ENCODE measurements around the gene PLCG2.
A peak's percentile ranks its signal among the peaks of the same experiment; 100 is the strongest.

The PLCG2 gene

GRCh38 chr16:81881228-81881627 lies 102.1 kb downstream of the PLCG2 start:
- DNase-seq, result no peak

GRCh38 chr16:81882559-81882958 lies 103.5 kb downstream of the PLCG2 start:
- no peak for DNase-seq

DNA sequence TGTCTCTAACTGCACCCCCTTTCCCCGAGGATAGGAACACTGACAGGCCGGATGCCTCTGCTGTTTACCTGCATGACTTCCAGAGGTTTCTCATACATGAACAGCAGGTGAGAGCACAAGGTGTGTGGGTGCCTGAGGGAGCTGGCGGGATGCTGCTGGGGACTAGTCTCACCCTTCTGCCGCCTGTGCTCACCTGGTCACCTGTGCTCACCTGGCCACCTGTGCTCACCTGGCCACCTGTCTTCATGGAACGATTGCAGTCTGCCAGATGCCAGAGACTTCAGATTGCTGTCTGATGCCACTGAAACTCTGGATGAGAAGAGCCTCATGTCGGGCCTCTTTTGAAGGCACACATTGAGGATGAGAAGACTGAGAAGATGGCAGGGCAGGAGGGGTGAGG lies 104.1 kb downstream of the PLCG2 start:
- DNase-seq, result no peak

- peak; percentile 60 for DNase-seq
Observed at GRCh38 chr16:81885976-81886586, 107.0 kb downstream of the PLCG2 start.

DNA sequence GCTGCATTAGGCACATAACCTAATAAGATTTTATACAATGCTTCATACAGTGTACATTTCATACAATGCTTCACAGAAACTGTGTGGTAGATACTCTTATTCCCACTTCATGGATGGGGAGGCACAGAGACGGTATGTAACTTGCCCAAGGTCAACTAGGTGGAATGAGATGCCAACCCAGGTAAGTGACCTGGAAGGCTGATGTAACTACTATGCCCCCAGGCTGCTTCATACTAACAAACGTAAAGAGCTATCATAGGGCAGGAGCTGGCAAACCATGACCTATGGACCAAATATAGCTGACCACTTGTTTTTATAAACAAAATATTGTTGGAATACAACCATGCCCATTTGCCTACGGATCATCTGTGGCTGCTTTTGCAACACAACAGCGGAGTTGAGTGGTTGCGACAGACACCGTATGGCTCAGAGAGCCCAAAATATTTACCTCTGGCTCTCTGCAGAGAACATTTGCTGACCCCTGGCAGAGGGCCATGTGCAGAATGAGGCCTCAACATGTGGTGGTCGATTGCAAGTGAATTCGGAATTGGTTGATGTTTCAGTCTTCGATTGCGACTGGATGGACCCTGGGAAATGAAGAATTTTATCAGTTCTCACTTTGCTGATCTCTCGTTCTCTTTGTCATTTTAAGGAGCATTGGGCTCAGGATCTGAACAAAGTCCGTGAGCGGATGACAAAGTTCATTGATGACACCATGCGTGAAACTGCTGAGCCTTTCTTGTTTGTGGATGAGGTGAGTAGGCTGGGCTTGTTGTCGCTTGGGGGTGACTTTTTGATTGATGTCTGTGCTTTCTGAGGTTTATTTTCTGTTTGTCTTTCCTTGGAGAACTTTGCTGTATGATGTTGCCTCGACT lies 109.7 kb downstream of the PLCG2 start:
- no peak for DNase-seq

DNA sequence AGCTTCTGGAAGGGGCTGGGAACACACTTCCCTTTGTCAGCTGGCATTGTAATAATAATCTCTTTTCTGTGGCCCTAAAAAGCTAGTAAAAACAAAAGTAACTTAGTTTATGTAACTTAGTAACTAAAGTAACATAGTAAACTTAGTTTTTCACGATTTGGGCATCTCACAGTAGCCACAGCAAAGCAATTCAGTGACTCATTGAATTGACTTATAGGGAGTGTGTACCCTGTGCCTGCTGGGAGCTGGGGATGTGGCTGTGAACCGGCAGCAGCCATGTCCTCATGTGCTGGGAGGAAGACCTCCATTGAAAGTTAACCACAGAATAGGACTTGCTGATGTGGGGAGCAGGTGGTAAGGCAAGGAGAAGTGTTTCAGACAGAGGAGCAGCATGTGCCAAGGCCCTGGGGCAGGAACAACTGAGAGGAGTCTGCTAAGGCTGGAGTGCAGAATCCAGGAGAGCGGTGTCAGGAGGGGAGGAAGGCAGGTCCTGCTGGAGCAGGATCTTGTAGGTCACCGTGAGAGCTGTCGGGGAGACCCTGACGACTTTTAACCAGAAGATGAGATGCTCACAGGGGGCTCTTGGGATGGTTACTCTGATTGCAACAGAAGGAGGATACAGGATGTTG lies 112.8 kb downstream of the PLCG2 start:
- no peak for DNase-seq

DNA sequence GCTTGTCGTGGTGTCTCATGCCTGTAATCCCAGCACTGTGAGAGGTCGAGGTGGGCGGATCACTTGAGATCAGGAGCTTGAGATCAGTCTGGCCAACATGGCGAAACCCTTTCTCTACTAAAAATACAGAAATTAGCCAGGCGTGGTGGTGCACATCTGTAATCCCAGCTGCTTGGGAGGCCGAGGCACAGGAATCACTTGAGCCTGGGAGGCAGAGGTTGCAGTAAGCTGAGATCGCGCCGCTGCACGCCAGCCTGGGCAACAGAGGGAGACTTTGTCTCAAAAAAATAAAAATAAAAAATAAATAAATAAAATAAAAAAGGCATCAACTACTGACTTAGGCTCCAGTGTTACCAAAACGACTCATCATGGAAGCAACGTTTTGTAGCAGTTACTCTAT lies 115.5 kb downstream of the PLCG2 start:
- DNase-seq, result no peak

GRCh38 chr16:81896902-81897301 lies 117.8 kb downstream of the PLCG2 start:
- no peak for DNase-seq

GRCh38 chr16:81899601-81900000 lies 120.5 kb downstream of the PLCG2 start:
- DNase-seq, result no peak

- DNase-seq, result no peak
Observed at GRCh38 chr16:81900014-81900413, 120.9 kb downstream of the PLCG2 start.

DNA sequence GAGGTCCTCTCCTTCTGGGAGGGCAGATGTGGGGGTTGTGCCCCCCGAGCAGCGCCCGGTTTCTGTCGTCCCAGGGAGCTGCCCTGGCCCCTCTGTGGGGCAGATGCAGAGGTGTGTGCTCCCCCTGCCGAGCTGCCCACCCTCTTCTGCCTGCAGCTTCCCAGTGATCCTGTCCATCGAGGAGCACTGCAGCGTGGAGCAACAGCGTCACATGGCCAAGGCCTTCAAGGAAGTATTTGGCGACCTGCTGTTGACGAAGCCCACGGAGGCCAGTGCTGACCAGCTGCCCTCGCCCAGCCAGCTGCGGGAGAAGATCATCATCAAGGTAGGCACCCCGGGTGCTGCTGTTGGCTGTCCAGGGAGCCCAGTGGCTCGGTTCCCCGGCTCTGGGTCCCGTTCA lies 121.4 kb downstream of the PLCG2 start:
- no peak for DNase-seq

- no peak for DNase-seq
Observed at GRCh38 chr16:81901484-81901883, 122.4 kb downstream of the PLCG2 start.

DNA sequence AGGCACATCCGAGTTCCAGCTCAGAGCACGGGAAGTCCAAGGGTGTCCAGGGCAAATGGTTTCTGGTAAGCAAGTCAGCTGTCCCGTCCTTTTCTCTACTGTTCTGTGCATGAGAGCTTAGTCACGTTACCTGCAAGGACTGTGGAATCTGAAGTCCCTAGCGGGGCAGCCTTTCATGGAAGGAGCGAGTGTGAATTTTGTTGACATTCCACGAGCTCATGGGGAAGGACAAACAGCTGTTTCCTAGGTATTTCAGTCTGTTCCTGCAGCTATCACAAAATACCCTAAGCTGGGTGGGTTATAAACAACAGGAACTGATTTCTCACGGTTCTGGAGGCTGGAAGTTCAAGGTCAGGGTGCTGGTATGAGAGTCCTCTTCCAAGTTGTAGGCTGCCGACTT lies 122.9 kb downstream of the PLCG2 start:
- no peak for DNase-seq

GRCh38 chr16:81904320-81904719 lies 125.2 kb downstream of the PLCG2 start:
- no peak for DNase-seq

GRCh38 chr16:81905277-81905676 lies 126.2 kb downstream of the PLCG2 start:
- DNase-seq, result no peak

DNA sequence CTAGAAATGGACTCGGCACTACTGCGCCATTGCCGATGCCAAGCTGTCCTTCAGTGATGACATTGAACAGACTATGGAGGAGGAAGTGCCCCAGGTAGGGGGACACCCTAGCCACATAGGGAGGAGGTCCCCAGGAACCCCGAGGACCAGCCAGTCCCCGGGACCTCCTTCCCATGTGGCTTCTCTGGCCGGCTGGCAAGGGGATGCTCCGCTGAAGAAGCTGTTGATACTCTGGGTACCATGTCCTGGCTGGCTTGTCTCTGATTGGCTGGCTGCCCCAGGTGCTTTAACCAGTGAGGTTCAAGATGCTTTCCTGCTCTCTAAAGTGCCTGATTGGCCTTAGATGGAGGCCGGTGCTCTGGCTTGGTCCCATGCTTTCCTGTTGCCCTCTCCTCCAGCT lies 128.6 kb downstream of the PLCG2 start:
- no peak for DNase-seq

DNA sequence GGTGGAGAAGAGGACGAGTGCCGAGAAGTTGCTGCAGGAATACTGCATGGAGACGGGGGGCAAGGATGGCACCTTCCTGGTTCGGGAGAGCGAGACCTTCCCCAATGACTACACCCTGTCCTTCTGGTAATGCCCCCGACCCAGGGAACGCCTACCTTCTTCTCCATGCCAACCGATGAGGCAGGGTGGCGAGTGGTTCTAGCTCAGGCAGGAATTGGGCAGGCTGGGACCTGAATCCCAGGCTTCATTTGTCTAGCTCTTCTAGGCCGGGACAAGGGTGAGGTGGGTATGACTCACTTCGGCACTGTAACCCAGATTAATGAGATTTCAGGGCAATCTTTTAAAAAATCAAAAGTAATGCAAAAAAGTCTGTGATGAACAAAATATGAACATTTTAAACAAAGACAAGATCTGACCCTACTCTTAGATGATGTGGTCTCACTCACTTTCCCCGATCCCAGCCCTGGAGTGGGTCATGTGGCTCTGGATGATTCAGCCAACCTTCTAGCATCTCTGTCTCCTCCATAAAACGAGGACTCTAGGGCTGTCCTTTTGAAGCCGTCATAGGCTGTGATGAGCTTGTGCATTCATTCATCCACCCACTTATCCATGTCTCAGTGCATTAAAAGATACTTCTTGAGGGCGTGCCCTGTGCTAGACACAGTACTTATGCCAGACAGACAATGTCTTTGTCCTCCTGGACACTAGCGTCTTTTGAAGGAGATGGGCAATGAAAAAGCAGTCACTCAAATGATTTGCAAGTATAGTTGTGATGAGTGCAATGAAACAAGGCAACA lies 129.6 kb downstream of the PLCG2 start:
- DNase-seq, result no peak

- no peak for DNase-seq
Observed at GRCh38 chr16:81910366-81910885, 131.3 kb downstream of the PLCG2 start.

DNA sequence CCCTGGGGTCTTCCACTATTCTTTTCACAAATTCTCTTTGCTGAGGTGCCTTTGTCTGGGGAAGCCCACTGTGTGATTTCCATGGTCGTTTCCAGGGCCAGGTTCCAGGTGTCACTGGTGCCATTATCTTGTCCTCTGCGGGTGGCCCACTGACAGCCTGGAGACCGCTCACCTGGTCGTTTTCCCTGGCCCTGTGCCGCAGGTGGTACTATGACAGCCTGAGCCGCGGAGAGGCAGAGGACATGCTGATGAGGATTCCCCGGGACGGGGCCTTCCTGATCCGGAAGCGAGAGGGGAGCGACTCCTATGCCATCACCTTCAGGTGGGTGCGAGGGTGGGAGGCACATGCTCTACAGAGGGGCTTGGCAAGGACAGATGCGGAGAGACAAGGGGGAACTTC lies 133.3 kb downstream of the PLCG2 start:
- DNase-seq, result no peak

DNA sequence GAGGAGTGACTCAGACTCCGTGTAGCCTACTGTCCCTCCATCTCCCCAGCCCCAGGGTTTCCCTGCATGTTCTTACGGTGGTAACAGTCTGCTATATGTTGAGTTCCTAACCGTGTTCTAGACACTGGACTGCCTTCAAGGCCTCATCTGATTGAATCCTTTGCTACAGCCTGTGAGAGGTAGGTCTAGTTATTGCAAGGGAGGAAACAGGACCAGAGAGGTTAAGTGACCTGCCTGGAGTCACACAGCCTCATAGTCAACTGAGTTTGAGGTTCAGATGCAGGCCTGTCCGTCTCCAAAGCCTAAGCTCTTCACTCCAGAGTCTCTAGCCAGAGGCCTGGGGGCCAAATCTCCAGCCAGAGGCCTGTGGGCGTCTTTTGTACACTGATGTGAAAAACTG lies 134.1 kb downstream of the PLCG2 start:
- no peak for DNase-seq

- DNase-seq, result no peak
Observed at GRCh38 chr16:81917375-81917774, 138.3 kb downstream of the PLCG2 start.

DNA sequence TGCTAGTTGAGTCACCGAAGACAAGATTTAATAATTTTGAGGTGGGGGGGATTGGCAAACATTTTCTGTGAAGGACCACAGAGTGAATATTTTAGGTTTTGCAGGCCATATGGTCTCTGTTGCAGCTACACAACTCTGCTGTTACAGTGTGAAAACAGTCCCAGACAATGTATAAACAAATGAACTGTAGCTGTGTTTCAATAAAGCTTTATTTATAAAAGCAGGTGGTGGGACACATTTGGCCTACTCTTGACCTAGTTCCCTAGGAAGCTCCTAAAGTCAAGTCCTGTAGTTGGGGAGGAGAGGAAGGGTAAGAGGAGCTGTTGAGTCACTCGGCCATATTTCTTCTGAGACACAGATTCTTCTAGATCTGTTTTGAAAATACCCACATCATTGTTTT lies 139.8 kb downstream of the PLCG2 start:
- DNase-seq, result no peak

DNA sequence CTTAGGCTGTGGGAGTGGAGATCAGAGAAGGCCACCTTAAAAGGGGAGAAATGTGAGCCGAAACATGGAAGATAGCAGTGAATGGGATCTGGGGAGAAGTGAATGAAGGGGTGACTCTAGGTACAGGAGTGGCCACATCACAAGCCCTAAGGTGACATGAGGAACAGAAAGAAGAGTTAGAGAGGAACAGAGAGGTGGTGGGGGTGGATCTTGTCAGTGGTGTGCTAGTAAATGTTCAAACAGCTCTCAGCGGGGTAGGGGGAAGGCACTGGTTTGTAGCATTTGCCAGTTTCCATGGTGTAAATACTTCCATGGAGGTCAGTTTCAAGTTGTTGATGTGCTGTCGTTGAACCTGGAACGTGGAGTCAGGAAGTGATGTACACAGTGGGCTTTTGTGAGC lies 141.4 kb downstream of the PLCG2 start:
- DNase-seq, result no peak

Data from NCI-H2171 treated with DMSO at 0.1 percent for 48 hours (cell line).